Tongue (tissue), 2 donors: ENCODE results near the gene SRSF2. TPM values are rescaled to one million over a fixed set of nuclear protein-coding genes. Genes with fewer than 3 reads are reported as not detected.

ENCODE experiments used
- small RNA-seq: library from RNA; depleted of rRNA; stranded (forward); fragments of <200 nt; gene quantifications from one replicate; pipeline ENCODE3, GENCODE V24; 2014; ENCODE audit warnings: low replicate concordance
- total RNA-seq: library from RNA; depleted of rRNA; stranded (reverse); fragments of >200 nt; gene quantifications from one replicate; pipeline ENCODE4 v1.2.3, GENCODE V29; 2014

The SRSF2 gene
- total RNA-seq, 1 donor from 2014 or later: 129 TPM

Small RNA genes lying within 50 kb of the gene (small RNA-seq; reads per million reads assigned to genes)
- not detected for gene AC005837.3
- gene RF02271: not detected
- not detected for gene RNU6-97P
- gene RNY4P36: 0.35 reads per million, percentile 60 among the genes with 10 or more reads in this experiment

Other genes with a start within 250 kb of the SRSF2 start
- gene RHBDF2, start 235.9 kb downstream of the SRSF2 start, total RNA-seq: 8.7 TPM
- gene CYGB, start 199.6 kb downstream of the SRSF2 start, total RNA-seq: 12.2 TPM
- gene PRCD, start 197.3 kb downstream of the SRSF2 start, total RNA-seq: 0.31 TPM
- 11.7 TPM for gene ST6GALNAC2, start 151.5 kb downstream of the SRSF2 start, total RNA-seq
- gene ST6GALNAC1, start 93.6 kb downstream of the SRSF2 start, total RNA-seq: 1.7 TPM
- 200 TPM for gene MXRA7, start 26.4 kb downstream of the SRSF2 start, total RNA-seq
- gene JMJD6, start 10.7 kb downstream of the SRSF2 start, total RNA-seq: 23.0 TPM
- 21.3 TPM for gene METTL23, start 10.5 kb downstream of the SRSF2 start, total RNA-seq
- 60.1 TPM for gene MFSD11, start 788 bp upstream of the SRSF2 start, total RNA-seq
- gene MGAT5B, start 131.1 kb upstream of the SRSF2 start, total RNA-seq: not detected